ENCODE results near the gene FSHR. TPM values are rescaled to one million over a fixed set of nuclear protein-coding genes. Genes with fewer than 3 reads are reported as not detected.
A peak's percentile ranks its signal among the peaks of the same experiment; 100 is the strongest.

Gene FSHR
- total and polyA plus RNA-seq, 2 of the 4 experiments (the other 2 are of a cell fraction), result not detected

GRCh38 chr2:48946449-48947048, 207.8 kb downstream of the FSHR start:
- H2BK5ac ChIP-seq (ENCODE audit: low read depth, low read length, poor library complexity, severe bottlenecking), result no peak overlapping the region
- H3K9ac ChIP-seq (ENCODE audit: low read depth, low read length), result no peak overlapping the region
- no peak overlapping the region for H3K56ac ChIP-seq (ENCODE audit: extremely low read depth, insufficient read depth, low read length)
- no peak overlapping the region for H4K8ac ChIP-seq (ENCODE audit: low read depth in 2 of 2, low read length in 2 of 2)
- POLR2A ChIA-PET (ENCODE audit: unreplicated experiment), result interaction anchor here (0.6 kb wide), 1 partner anchor 192 kb away, joined by 4 read pairs; no protein-coding TSS in a partner anchor
- H2AK5ac ChIP-seq (ENCODE audit: low read depth, low read length), result no peak overlapping the region
- no peak overlapping the region for H3K27ac ChIP-seq (ENCODE audit: insufficient read depth, low read length)
- BruUV-seq (replicated peaks), result no TSS peak
- H4K91ac ChIP-seq (ENCODE audit: insufficient read depth, low read depth, low read length), result no peak overlapping the region
- CTCF ChIA-PET, result interaction anchor here (0.7 to 1.4 kb wide), 9 partner anchors 14 to 1198 kb away, joined by 3 to 5 read pairs (median 3); no protein-coding TSS in a partner anchor
- in situ Hi-C loops (cut with MboI; ENCODE audit: low sequenced_read_pairs) (loop anchor here (10.0 kb wide), 1 partner anchor 342 kb away; no protein-coding TSS in a partner anchor), dilution Hi-C loops (cut with HindIII; ENCODE audit: low sequenced_read_pairs, unreplicated experiment) (no loop called here), intact Hi-C loops (cut with micrococcal nuclease) (loop anchor here (1.0 to 10.0 kb wide), 9 partner anchors 94 to 1546 kb away; no protein-coding TSS in a partner anchor)
- H2AFZ ChIP-seq (replicated peaks; ENCODE audit: low read length, poor library complexity), result no peak overlapping the region
- no peak overlapping the region for H3K18ac ChIP-seq (ENCODE audit: low read depth, low read length)
- ATAC-seq (ENCODE audit: low read depth), result peak; percentile 86
- no peaks in the 10 kb centered on the region; the same call in 1 of the 2 replicates for H3K27me3 ChIP-seq (ENCODE audit: control insufficient read depth, insufficient read depth, low read length)
- H3K4me1 ChIP-seq (ENCODE audit: control insufficient read depth, insufficient read depth, low read length), result no peaks in the 10 kb centered on the region
- no peaks in the 10 kb centered on the region for H3K9me1 ChIP-seq (ENCODE audit: insufficient read depth, low read length)
- no CpG with 5 or more reads among the region's 2 CpGs for WGBS, 2 experiments (ENCODE audit: extremely low coverage in 2 of 2, insufficient read length in 1 of 2)
- H2BK20ac ChIP-seq (ENCODE audit: low read depth, low read length), result no peak overlapping the region
- no peaks in the 10 kb centered on the region for H4K20me1 ChIP-seq (ENCODE audit: insufficient read depth, low read length)
- H3K23ac ChIP-seq (ENCODE audit: low read depth, low read length), result no peak overlapping the region
- H2BK120ac ChIP-seq (ENCODE audit: low read depth, low read length), result no peak overlapping the region
- H3K4me3 ChIP-seq (ENCODE audit: insufficient read depth, low read depth, low read length), result no peak overlapping the region
- H3K4me2 ChIP-seq (ENCODE audit: low read depth, low read length), result no peak overlapping the region
- DNase-seq, result peak; percentile 43
- H3K36me3 ChIP-seq (ENCODE audit: control insufficient read depth, insufficient read depth, low read length), result no peaks in the 10 kb centered on the region
- H3K4ac ChIP-seq (ENCODE audit: low read depth, low read length), result no peak overlapping the region
- H2AK9ac ChIP-seq (replicated peaks; ENCODE audit: low read depth, low read length, poor library complexity), result no peak overlapping the region
- H3K14ac ChIP-seq (replicated peaks; ENCODE audit: low read depth, low read length), result no peak overlapping the region
- H4K5ac ChIP-seq (ENCODE audit: low read depth, low read length), result no peak overlapping the region
- H2BK15ac ChIP-seq (ENCODE audit: low read depth, low read length), result no peak overlapping the region
- peak; percentile 79 for TF ChIP-seq SMC3 (IDR thresholded peaks at IDR 0.05; ENCODE audit: low read depth, low read length)
- TF ChIP-seq FOS (IDR thresholded peaks at IDR 0.05; ENCODE audit: low read depth, low read length), result no peak
- 0 out of 2 replicates have a peak, but pooled peaks have one; percentile 17 for TF ChIP-seq CEBPB (IDR thresholded peaks at IDR 0.05; ENCODE audit: low read depth, low read length)
- no peak for TF ChIP-seq ELK1 (IDR thresholded peaks at IDR 0.05; ENCODE audit: borderline replicate concordance, low read depth, low read length)
- peak; percentile 77 for TF ChIP-seq CTCF (conservative IDR thresholded peaks at IDR 0.05; ENCODE audit: low read depth, low read length)
- no peak for TF ChIP-seq MXI1 (IDR thresholded peaks at IDR 0.05; ENCODE audit: borderline replicate concordance, low read depth, low read length)
- no peak for TF ChIP-seq RCOR1 (IDR thresholded peaks at IDR 0.05; ENCODE audit: insufficient replicate concordance, low read length)
- TF ChIP-seq USF2 (IDR thresholded peaks at IDR 0.05; ENCODE audit: low read depth, low read length), result no peak
- TF ChIP-seq RAD21 (IDR thresholded peaks at IDR 0.05; ENCODE audit: low read length), result peak; percentile 83
- H3K79me1 ChIP-seq (ENCODE audit: low read depth in 1 of 2, low read length in 2 of 2), result no peaks in the 10 kb centered on the region
- no peaks in the 10 kb centered on the region for H3K9me3 ChIP-seq (ENCODE audit: control insufficient read depth, insufficient read depth, low read length)

Data from IMR-90 (cell line).